COR-L47 (cell line): ENCODE measurements around the gene CLDN4.
"Not testable (repeated sequence)": the region's sequence is repeated elsewhere in the genome, so short reads cannot be mapped to it uniquely, and the experiment has no call there.

Experiments
- DNase-seq: peaks from one replicate; lab custom pipeline; 2025; lab: John Stamatoyannopoulos, UW

Gene CLDN4

GRCh38 chr7:73823873-73824592, 6.8 kb upstream of the CLDN4 start:
- DNase-seq = no peak

GRCh38 chr7:73824986-73825385, 5.8 kb upstream of the CLDN4 start:
- no peak for DNase-seq

- DNase-seq = peak; percentile 97
These were observed 3.2 kb upstream of the CLDN4 start for GRCh38 chr7:73827567-73828106.

- DNase-seq = peak; percentile 92
These were observed 2.5 kb upstream of the CLDN4 start for GRCh38 chr7:73828107-73828803.

GRCh38 chr7:73828972-73829371, 1.8 kb upstream of the CLDN4 start:
- no peak for DNase-seq

DNA sequence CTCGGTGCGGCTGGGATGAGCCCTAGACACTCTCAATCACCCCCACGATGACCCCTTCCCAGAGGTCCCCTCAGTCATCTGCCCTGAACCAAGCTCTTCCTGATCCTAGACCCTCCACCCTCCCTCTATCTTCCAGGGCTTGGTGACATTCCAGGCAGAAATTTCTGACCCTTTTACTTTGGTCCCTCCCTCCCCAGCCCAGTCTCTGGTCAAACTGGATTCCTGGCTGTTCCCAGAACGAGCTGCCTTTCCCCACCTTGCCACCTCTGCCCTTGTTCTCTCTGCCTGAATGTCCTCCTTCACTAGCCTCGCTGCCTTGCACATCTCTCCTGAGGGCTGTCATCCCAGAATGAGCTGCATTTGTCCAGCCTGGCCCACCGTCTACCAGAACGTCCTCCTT, 1.3 kb upstream of the CLDN4 start:
- no peak for DNase-seq

- DNase-seq = peak; percentile 14
These were observed 695 bp upstream of the CLDN4 start for GRCh38 chr7:73829921-73830680.

- no peak for DNase-seq
These were observed 713 bp downstream of the CLDN4 start for GRCh38 chr7:73831584-73831833.

- DNase-seq = peak; percentile 69
These were observed 1.2 kb downstream of the CLDN4 start for GRCh38 chr7:73831834-73832651.

- DNase-seq = no peak
These were observed 2.0 kb downstream of the CLDN4 start for GRCh38 chr7:73832806-73833205.

DNA sequence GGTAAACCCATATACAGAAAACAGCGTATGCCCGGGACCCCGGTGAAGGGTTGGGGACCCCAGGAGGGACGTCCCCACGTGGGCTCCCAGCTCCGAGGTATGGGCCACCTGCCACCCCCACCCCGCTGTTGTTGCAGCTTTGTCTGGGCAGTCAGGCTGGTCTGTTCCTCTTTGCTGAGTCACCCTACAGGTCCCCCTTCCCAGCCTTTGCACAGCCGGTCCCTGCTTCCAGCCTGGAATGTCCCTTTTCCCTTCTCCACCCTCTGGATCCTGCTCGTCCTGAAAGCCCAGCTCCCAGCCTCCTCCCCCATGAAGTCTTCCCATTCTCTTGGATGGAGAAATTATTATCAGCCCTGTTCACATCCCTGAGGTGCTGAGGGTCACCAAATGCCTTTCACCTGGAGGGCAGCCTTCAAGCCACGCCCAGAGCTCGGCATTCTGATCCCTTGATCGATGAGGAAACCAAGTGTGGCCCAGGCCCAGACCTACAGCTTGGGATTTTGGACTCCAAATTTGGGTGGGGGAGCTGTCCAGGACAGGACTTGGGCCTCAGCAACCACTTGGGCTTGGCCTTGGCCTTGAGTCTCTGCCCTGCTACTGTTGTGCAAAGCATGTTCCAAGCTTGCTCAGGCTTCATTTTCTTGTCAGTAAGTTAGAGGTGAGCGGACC, 2.6 kb downstream of the CLDN4 start:
- no peak for DNase-seq

GRCh38 chr7:73834626-73835191, 3.9 kb downstream of the CLDN4 start:
- DNase-seq = no peak

DNA sequence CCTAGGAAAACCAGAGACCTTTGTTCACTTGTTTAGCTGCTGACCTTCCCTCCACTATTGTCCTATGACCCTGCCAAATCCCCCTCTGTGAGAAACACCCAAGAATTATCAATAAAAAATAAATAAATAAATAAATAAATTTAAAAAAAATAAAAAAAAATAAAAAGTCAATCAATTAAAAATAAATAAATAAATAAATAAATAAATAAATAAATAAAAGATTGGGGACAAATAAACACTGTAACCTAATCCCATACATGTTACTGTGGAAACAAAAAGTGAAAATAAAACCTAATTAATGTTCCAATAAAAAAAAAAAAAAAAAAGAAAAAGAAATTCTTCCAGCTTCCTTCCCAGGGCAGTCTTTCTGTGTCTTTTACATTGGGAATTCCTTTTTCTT, 6.4 kb downstream of the CLDN4 start:
- DNase-seq = not testable (repeated sequence)

DNA sequence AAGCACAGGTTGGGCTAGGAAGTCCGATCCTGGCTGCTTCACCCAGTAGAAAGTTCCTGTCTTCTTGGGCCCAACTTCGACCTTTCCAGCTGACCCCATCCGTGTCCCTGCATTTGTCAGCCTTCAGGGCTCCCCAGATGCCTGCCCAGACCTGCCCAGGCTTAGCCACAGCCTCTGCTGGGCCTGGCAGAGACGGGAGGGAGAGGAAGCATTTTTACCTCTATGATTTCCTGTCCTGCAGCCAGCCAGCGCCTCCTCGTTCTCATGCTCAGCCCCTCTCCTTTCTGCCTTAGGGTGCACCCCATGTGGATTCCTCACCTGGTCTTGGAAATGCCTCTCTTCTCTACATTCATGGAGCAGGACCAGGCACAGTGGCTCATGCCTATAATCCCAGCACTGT, 7.8 kb downstream of the CLDN4 start:
- no peak for DNase-seq

GRCh38 chr7:73839290-73839689, 8.5 kb downstream of the CLDN4 start:
- no peak for DNase-seq

DNA sequence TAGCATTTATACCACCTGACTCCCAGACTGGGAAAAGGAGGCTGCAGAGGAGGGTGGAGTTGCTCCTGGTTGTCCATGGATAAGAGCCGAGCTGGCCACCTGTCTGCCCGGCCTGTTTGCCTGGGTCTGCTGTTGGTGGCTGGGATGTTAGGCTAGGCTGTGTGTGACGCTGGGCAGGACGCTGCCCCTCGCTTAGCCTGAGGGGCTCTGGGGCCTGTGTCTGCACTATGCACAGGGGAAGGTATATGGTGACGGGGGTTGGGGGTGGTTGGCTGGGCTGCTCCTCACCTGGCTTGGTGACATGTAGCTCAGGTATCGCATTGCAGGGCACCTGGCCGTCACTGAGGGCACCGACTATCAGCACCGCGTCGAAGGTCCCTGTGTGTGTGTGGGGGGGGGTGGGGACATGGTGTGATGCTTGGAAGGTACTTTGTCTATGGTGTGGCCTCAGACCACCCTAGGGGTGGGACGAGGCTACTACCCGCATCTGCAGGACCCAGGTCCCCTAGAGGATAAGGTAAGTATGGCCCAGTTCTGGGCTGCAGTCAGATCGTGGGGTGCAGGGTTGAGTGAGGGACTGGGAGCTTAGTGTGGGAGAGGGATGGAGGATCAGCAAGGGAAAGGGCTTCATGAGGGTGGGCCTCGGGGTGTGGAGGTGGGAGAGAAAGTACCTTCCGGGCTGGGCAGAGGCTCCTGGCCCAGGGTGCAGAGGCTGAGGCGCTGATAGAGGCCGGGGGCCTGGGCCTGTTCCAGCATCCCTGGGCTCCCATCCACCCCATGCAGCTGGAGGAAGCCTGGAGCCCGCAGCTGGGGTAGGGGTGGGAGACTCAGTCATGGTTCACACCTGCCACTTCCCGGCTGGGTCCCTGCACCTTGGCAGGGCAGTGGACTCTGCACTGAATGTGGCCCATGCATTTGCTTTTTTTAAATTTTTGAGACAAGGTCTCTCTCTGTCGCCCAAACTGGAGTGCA, 9.2 kb downstream of the CLDN4 start:
- DNase-seq = no peak

DNA sequence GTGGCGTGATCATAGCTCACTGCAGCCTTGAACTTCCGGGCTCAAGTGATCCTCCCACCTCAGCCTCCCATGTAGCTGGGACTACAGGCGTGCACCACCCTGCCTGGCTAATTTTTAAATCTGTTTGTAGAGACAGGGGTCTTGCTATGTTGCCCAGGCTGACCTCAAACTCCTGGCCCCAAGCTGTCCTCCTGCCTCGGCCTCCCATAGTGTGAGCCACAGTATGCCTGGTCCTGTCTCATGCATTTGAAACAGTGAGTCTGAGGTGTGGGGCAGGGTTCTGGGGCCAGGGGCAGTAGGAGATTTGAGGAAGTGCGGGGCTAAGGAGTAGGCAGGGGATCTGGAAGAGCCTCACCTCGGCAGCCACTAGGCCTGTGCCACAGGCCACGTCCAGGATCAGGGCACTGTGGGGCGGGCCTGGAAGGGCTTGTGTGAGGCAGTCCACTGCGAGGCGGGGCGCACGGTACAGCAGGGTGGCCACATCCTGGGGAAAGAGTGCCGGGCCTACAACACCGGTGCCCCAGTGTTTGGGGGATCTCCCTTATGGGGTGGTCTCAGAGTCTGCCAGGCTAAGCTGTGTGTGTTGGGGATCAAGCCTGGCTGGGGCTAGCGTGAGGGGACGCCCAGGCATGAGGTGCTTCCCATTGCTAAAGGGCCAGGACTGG, 10.1 kb downstream of the CLDN4 start:
- no peak for DNase-seq

- DNase-seq = no peak
These were observed 10.9 kb downstream of the CLDN4 start for GRCh38 chr7:73841689-73842066.
